HepG2 (cell line): ENCODE measurements around the gene GGA2. TPM values are rescaled to one million over a fixed set of nuclear protein-coding genes. Genes with fewer than 3 reads are reported as not detected.

Experiments
- ATF7 ChIP-seq, 2 experiments: fragments of 450-650 bp in 1 of 2; sonication (generic) in 1 of 2; formaldehyde crosslinking in 1 of 2; IDR thresholded peaks; 2 replicates each; pipeline versions ENCODE4 v1.4.0 to v1.6.1; 2016 to 2020; ENCODE audit warnings: antibody characterized with exemption in 1 of 2, mild to moderate bottlenecking in 1 of 2, missing genetic modification reagents in 1 of 2
- CSRNP1 ChIP-seq: sonication (generic); formaldehyde crosslinking; IDR thresholded peaks from 2 replicates; pipeline ENCODE4 v1.8.1; 2023; ENCODE audit warnings: mild to moderate bottlenecking, missing genetic modification reagents
- ETS1 ChIP-seq: sonication (generic); formaldehyde crosslinking; IDR thresholded peaks from 2 replicates; pipeline ENCODE4 v1.4.0; 2020; ENCODE audit warnings: missing genetic modification reagents
- GPN1 ChIP-seq: sonication (generic); formaldehyde crosslinking; IDR thresholded peaks from 2 replicates; pipeline ENCODE4 v1.5.1; 2020; ENCODE audit warnings: missing genetic modification reagents, borderline replicate concordance
- HOXA7 ChIP-seq: sonication (generic); formaldehyde crosslinking; IDR thresholded peaks from 2 replicates; pipeline ENCODE4 v1.8.1; 2022; ENCODE audit warnings: mild to moderate bottlenecking, missing genetic modification reagents, moderate library complexity
- KDM5A ChIP-seq: fragments of 200-600 bp; sonication (generic); IDR thresholded peaks from 2 replicates; pipeline ENCODE4 v1.7.0; 2018; ENCODE audit warnings: antibody characterized with exemption, mild to moderate bottlenecking, low read length, borderline replicate concordance
- MTF1 ChIP-seq: sonication (generic); formaldehyde crosslinking; IDR thresholded peaks from 2 replicates; pipeline ENCODE4 v1.5.0; 2020; ENCODE audit warnings: missing genetic modification reagents
- MXI1 ChIP-seq: IDR thresholded peaks from 3 replicates; pipeline ENCODE4 v1.6.1; 2012; ENCODE audit warnings: low read depth, low read length, inconsistent platforms, borderline replicate concordance
- RERE ChIP-seq: IDR thresholded peaks from 2 replicates; pipeline ENCODE4 v1.6.1; 2016; ENCODE audit warnings: low read depth, missing genetic modification reagents, missing compliant biosample characterization
- SMC3 ChIP-seq: IDR thresholded peaks from 2 replicates; pipeline ENCODE4 v1.6.1; 2011; ENCODE audit warnings: low read length, improper control_type of control experiment
- SNAPC5 ChIP-seq: sonication (generic); formaldehyde crosslinking; IDR thresholded peaks from 2 replicates; pipeline ENCODE4 v1.8.1; 2023; ENCODE audit warnings: mild to moderate bottlenecking, missing genetic modification reagents, borderline replicate concordance
- STAT5B ChIP-seq: sonication (generic); formaldehyde crosslinking; IDR thresholded peaks from 2 replicates; pipeline ENCODE4 v1.4.0; 2020; ENCODE audit warnings: missing genetic modification reagents
- TEAD2 ChIP-seq: sonication (generic); formaldehyde crosslinking; IDR thresholded peaks from 2 replicates; pipeline ENCODE4 v1.9.0; 2021; ENCODE audit warnings: missing genetic modification reagents
- ZBTB20 ChIP-seq: sonication (generic); formaldehyde crosslinking; IDR thresholded peaks from 2 replicates; pipeline ENCODE4 v1.8.1; 2023; ENCODE audit warnings: missing genetic modification reagents, low read depth, mild to moderate bottlenecking, borderline replicate concordance
- ZBTB49 ChIP-seq: sonication (generic); formaldehyde crosslinking; IDR thresholded peaks from 2 replicates; pipeline ENCODE4 v1.4.0; 2020; ENCODE audit warnings: missing genetic modification reagents, borderline replicate concordance
- ZNF24 ChIP-seq: fragments of 450-650 bp; IDR thresholded peaks from 2 replicates; pipeline ENCODE4 v1.6.1; 2017; ENCODE audit warnings: antibody characterized with exemption, mild to moderate bottlenecking
- ZNF563 ChIP-seq: sonication (generic); formaldehyde crosslinking; IDR thresholded peaks from 2 replicates; pipeline ENCODE4 v1.8.0; 2022; ENCODE audit warnings: mild to moderate bottlenecking, moderate library complexity, missing genetic modification reagents
- ZNF75D ChIP-seq: sonication (generic); formaldehyde crosslinking; IDR thresholded peaks from 2 replicates; pipeline ENCODE4 v1.8.1; 2023; ENCODE audit warnings: missing genetic modification reagents, mild to moderate bottlenecking, borderline replicate concordance
- ZNF83 ChIP-seq: sonication (generic); formaldehyde crosslinking; IDR thresholded peaks from 2 replicates; pipeline ENCODE4 v1.4.0; 2020; ENCODE audit warnings: missing genetic modification reagents, mild to moderate bottlenecking, borderline replicate concordance
- polyA plus RNA-seq, 8 experiments: library from polyadenylated mRNA; depleted of rRNA in 3 of 8; stranded (reverse) in 7 of 8; unstranded in 1 of 8; fragments of >200 nt; fragmentation: Illumina TruSeq in 4 of 8; extraction: Trizol in 4 of 8; gene quantifications; 2 replicates each; pipeline versions ENCODE4 v1.2.1 to v1.2.3, GENCODE V29; 2011 to 2016; ENCODE audit warnings: low read depth in 4 of 8, missing spikeins in 1 of 8, mixed read lengths in 1 of 8; ENCODE audit not compliant: insufficient read depth in 1 of 8
- total RNA-seq, 5 experiments: library from RNA; depleted of rRNA; stranded (reverse); fragments of >200 nt; fragmentation: Illumina TruSeq; extraction: Trizol; gene quantifications; 2 replicates each; pipeline ENCODE4 v1.2.3, GENCODE V29; 2016; ENCODE audit warnings: low read depth in 1 of 5

Gene GGA2
- total and polyA plus RNA-seq, 2 of the 13 experiments (the other 11 are each of a cell fraction or from before 2014, with no cell fraction given): 51.5 to 69.8 TPM

DNA sequence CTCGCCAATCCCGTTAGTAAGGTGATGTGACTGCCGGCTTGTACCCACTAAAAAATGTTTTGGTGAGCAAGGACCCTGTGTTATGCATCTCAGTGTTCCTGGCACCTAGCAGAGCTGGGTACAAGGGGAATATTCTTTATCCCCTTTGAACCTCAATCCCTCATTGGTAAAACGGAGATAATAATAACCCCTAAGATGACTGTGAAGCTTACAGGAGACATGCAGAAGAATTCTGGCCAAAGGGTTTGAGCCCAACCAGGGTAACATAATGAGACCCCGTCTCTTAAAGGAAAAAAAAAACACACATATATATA lies 896 bp downstream of the GGA2 start (continued):
- no peak for TF ChIP-seq RERE (CRISPR knock-in tag)
- TF ChIP-seq HOXA7 (CRISPR knock-in tag): no peak
- TF ChIP-seq GPN1 (CRISPR knock-in tag): no peak
- 0 out of 3 replicates have a peak, but pooled peaks have one; percentile 20 for TF ChIP-seq MXI1
- no peak for TF ChIP-seq ZNF83
- TF ChIP-seq ZNF563: no peak
- no peak for TF ChIP-seq SMC3
- no peak for TF ChIP-seq ZBTB20
- TF ChIP-seq TEAD2 (CRISPR knock-in tag): no peak
- TF ChIP-seq KDM5A: peak; percentile 38; the same call in 1 of the 2 replicates
- no peak for TF ChIP-seq MTF1 (CRISPR knock-in tag)
- no peak for TF ChIP-seq STAT5B (CRISPR knock-in tag)
- TF ChIP-seq SNAPC5 (CRISPR knock-in tag): peak; percentile 81; the same call in 1 of the 2 replicates
- TF ChIP-seq ZBTB49 (CRISPR knock-in tag): no peak
- no peak for TF ChIP-seq ATF7 (IDR thresholded peaks at IDR 0.05)
- no peak for TF ChIP-seq ATF7 (CRISPR knock-in tag; IDR thresholded peaks at IDR 0.05)
- TF ChIP-seq ZNF75D (CRISPR knock-in tag): no peak
- no peak for TF ChIP-seq ZNF24
- no peak for TF ChIP-seq ETS1 (CRISPR knock-in tag)
- no peak for TF ChIP-seq CSRNP1 (CRISPR knock-in tag)
